ENCODE data around the gene GAB1.

The GAB1 gene

GRCh38 chr4:143358923-143359643 lies 22.4 kb downstream of the GAB1 start:
- peak; percentile 74 for DNase-seq (ENCODE audit: low read depth)

GRCh38 chr4:143359644-143360193 lies 23.0 kb downstream of the GAB1 start:
- DNase-seq (ENCODE audit: low read depth): no peak

- no peak for DNase-seq (ENCODE audit: low read depth)
These were observed 24.4 kb downstream of the GAB1 start for GRCh38 chr4:143360838-143361625.

- no peak for DNase-seq (ENCODE audit: low read depth)
These were observed 25.8 kb downstream of the GAB1 start for GRCh38 chr4:143362349-143363046.

GRCh38 chr4:143363332-143363731 lies 26.7 kb downstream of the GAB1 start:
- DNase-seq (ENCODE audit: low read depth): no peak

GRCh38 chr4:143364063-143364462 lies 27.4 kb downstream of the GAB1 start:
- DNase-seq (ENCODE audit: low read depth): no peak

GRCh38 chr4:143367863-143368262 lies 31.2 kb downstream of the GAB1 start:
- DNase-seq (ENCODE audit: low read depth): no peak

GRCh38 chr4:143369552-143369951 lies 32.9 kb downstream of the GAB1 start:
- no peak for DNase-seq (ENCODE audit: low read depth)

- DNase-seq (ENCODE audit: low read depth): no peak
These were observed 35.6 kb downstream of the GAB1 start for GRCh38 chr4:143372093-143372915.

GRCh38 chr4:143374255-143374654 lies 37.6 kb downstream of the GAB1 start:
- no peak for DNase-seq (ENCODE audit: low read depth)

GRCh38 chr4:143374771-143375170 lies 38.1 kb downstream of the GAB1 start:
- no peak for DNase-seq (ENCODE audit: low read depth)

- DNase-seq (ENCODE audit: low read depth): no peak
These were observed 38.8 kb downstream of the GAB1 start for GRCh38 chr4:143375326-143376073.

GRCh38 chr4:143377611-143378099 lies 41.0 kb downstream of the GAB1 start:
- DNase-seq (ENCODE audit: low read depth): no peak

GRCh38 chr4:143380629-143381028 lies 44.0 kb downstream of the GAB1 start:
- no peak for DNase-seq (ENCODE audit: low read depth)

GRCh38 chr4:143381189-143382118 lies 44.8 kb downstream of the GAB1 start:
- no peak for DNase-seq (ENCODE audit: low read depth)

- no peak for DNase-seq (ENCODE audit: low read depth)
These were observed 45.9 kb downstream of the GAB1 start for GRCh38 chr4:143382596-143382995.

- no peak for DNase-seq (ENCODE audit: low read depth)
These were observed 46.4 kb downstream of the GAB1 start for GRCh38 chr4:143383005-143383574.

GRCh38 chr4:143384381-143384994 lies 47.8 kb downstream of the GAB1 start:
- no peak for DNase-seq (ENCODE audit: low read depth)

- no peak for DNase-seq (ENCODE audit: low read depth)
These were observed 50.1 kb downstream of the GAB1 start for GRCh38 chr4:143386812-143387211.

Measured in HS-5 (cell line).